GM12872 (cell line): ENCODE data around the gene UBE2J1.

Source experiments
- CTCF ChIP-seq: IDR thresholded peaks from 3 replicates; pipeline ENCODE4 v1.5.1; 2011; ENCODE audit warnings: low read depth, mild to moderate bottlenecking, low read length, moderate library complexity; ENCODE audit not compliant: insufficient read depth

The UBE2J1 gene

GRCh38 chr6:89360415-89360999 is 8.0 kb upstream of the UBE2J1 start:
- TF ChIP-seq CTCF: no peak

GRCh38 chr6:89359561-89359960 is 7.0 kb upstream of the UBE2J1 start:
- no peak for TF ChIP-seq CTCF

- TF ChIP-seq CTCF: no peak
Measured at GRCh38 chr6:89357390-89357789, 4.9 kb upstream of the UBE2J1 start.

- no peak for TF ChIP-seq CTCF
Measured at GRCh38 chr6:89356642-89357170, 4.2 kb upstream of the UBE2J1 start.

- no peak for TF ChIP-seq CTCF
Measured at GRCh38 chr6:89355511-89356194, 3.1 kb upstream of the UBE2J1 start.

- no peak for TF ChIP-seq CTCF
Measured at GRCh38 chr6:89353702-89354392, 1.3 kb upstream of the UBE2J1 start.

GRCh38 chr6:89353118-89353556 is 615 bp upstream of the UBE2J1 start:
- no peak for TF ChIP-seq CTCF
